Activated CD4-positive, alpha-beta T cell treated with anti-CD3 and anti-CD28 coated beads, Interleukin-2, amount 10 ng/mL, durations not matched to agents 7 days and 5 days (primary cell): ENCODE measurements around the gene ZCCHC2. TPM values are rescaled to one million over a fixed set of nuclear protein-coding genes. Genes with fewer than 3 reads are reported as not detected.
A peak's percentile ranks its signal among the peaks of the same experiment; 100 is the strongest.

Source experiments
- CTCF ChIA-PET: fragments of 350-600 bp; sonication (Branson Sonifier 250); formaldehyde crosslinking; loops from one replicate; lab custom pipeline; 2021; ENCODE audit warnings: antibody characterized with exemption; lab: Charles Lee
- POLR2A ChIA-PET: fragments of 350-600 bp; sonication (Branson Sonifier 250); formaldehyde crosslinking; loops from one replicate; lab custom pipeline; 2021; ENCODE audit warnings: antibody characterized with exemption; lab: Charles Lee
- DNase-seq: peaks from one replicate; pipeline ENCODE4 v3.0.0-alpha.2; 2020
- H3K27ac Mint-ChIP-seq: one replicate; pipeline ENCODE4 v1.8.0; 2021; ENCODE audit warnings: mild to moderate bottlenecking, moderate library complexity, mixed read lengths
- H3K27me3 Mint-ChIP-seq: one replicate; pipeline ENCODE4 v1.8.0; 2021; ENCODE audit warnings: mixed read lengths
- H3K36me3 Mint-ChIP-seq: one replicate; pipeline ENCODE4 v1.8.0; 2021; ENCODE audit warnings: low read depth, mixed read lengths
- H3K4me1 Mint-ChIP-seq: one replicate; pipeline ENCODE4 v1.8.0; 2021; ENCODE audit warnings: mixed read lengths
- H3K4me3 Mint-ChIP-seq: one replicate; pipeline ENCODE4 v1.8.0; 2021; ENCODE audit warnings: mild to moderate bottlenecking, moderate library complexity, mixed read lengths
- H3K9me3 Mint-ChIP-seq: one replicate; pipeline ENCODE4 v1.8.0; 2021; ENCODE audit warnings: mixed read lengths
- total RNA-seq, 2 experiments: library from RNA; stranded (reverse); gene quantifications; one replicate each; pipeline ENCODE4 v1.2.3, GENCODE V29; 2021

ZCCHC2 gene
- total RNA-seq = 10 to 100 TPM; 55.1 to 62.5 TPM

- peaks cover 55% of the 10 kb centered on the region for H3K36me3 Mint-ChIP-seq
- ChIA-PET POLR2A (interaction anchor here (0.6 to 1.0 kb wide), 2 partner anchors 16 to 102 kb away, joined by 3 to 7 read pairs; no protein-coding TSS in a partner anchor), CTCF (interaction anchor here (0.7 to 4.0 kb wide), 6 partner anchors 11 to 328 kb away, joined by 3 to 33 read pairs (median 4); no protein-coding TSS in a partner anchor)
- H3K27me3 Mint-ChIP-seq = no peaks in the 10 kb centered on the region
- H3K4me1 Mint-ChIP-seq = peaks cover 35% of the 10 kb centered on the region
- H3K4me3 Mint-ChIP-seq = peak within 1 kb of the TSS; percentile 98
- peak; percentile 97 for DNase-seq
- H3K9me3 Mint-ChIP-seq = peaks cover 13% of the 10 kb centered on the region
- peak within 1 kb of the TSS; percentile 98 for H3K27ac Mint-ChIP-seq
Observed at GRCh38 chr18:62522504-62523254, at the start of gene ZCCHC2. TSS of gene ZCCHC2 (plus strand) at chr18:62523025. CDS start at chr18:62523425, 400 bp downstream.

DNA sequence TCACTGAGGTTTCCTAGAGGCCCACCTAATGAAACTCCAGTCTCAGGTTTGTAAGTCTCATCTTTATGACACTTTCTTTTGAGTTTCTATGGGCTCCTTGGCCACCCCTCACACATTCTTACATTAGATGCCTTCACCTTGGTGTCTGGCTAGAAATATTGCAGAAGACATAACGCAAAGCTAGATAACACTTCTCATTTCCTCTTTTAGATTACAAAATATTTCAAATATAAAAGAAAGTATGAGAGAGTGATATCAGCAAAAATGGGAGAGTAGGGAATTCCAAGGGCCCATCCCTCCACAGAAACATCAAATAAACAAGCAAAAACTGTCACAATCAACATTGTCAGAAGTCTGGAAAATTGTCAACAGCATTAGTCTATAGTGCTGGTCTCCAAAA, 43.3 kb upstream of the ZCCHC2 start:
- H3K27ac Mint-ChIP-seq = no peak overlapping the region
- ChIA-PET POLR2A (no interaction called here), CTCF (interaction anchor here (1.3 kb wide), 1 partner anchor 24 kb away, joined by 3 read pairs; no protein-coding TSS in a partner anchor)
- no peak for DNase-seq
- H3K4me3 Mint-ChIP-seq = no peak overlapping the region
- H3K4me1 Mint-ChIP-seq = no peaks in the 10 kb centered on the region
- H3K36me3 Mint-ChIP-seq = peaks cover 11% of the 10 kb centered on the region
- H3K27me3 Mint-ChIP-seq = peaks cover 26% of the 10 kb centered on the region
- peaks cover 24% of the 10 kb centered on the region for H3K9me3 Mint-ChIP-seq

DNA sequence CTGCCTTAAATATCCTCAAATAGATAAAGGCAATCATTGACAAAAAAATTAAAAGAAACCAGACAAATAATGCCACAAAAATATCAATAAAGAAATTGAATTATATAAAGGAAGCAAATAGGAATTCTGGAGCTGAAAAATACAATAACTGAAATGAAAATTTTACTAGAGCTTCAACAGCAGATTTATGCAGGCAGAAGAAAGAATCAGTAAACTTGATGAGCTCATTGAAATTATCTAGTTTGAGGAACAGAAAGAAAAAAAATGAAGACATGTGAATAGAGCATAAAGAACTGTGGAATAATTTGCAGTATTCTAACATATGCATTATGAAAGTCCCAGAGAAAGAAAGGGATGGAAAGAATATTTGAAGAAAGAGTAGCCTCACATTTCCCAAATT, 41.9 kb upstream of the ZCCHC2 start:
- DNase-seq = no peak
- Mint-ChIP-seq H3K36me3 (peaks cover 11% of the 10 kb centered on the region), H3K27ac (peak overlapping the region; percentile 42), H3K9me3 (peaks cover 24% of the 10 kb centered on the region), H3K4me1 (no peaks in the 10 kb centered on the region), H3K27me3 (peaks cover 27% of the 10 kb centered on the region), H3K4me3 (no peak overlapping the region)
- ChIA-PET CTCF (interaction anchor here (0.6 to 1.2 kb wide), 3 partner anchors 22 to 1406 kb away, joined by 3 read pairs; no protein-coding TSS in a partner anchor), POLR2A (interaction anchor here (0.6 kb wide), 1 partner anchor 18 kb away, joined by 3 read pairs; no protein-coding TSS in a partner anchor)

DNA sequence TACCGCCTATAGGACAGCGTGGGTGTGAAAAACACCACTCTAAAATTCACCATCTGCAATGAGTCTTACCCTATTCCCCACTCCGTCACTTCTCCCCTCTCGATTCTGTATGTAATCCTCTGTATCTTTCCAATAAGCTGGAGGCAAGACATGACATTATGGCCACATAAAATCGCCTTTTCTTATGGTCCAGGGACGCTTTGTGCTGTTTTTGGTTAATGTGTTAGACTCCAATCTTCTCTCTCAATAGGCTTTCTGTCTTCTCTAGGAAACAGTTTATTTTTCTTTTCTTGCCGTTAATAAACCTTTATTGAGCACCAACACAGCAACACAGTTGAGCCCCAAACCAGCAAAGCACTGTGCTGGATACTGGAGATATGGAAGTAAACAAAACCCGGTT, 37.9 kb upstream of the ZCCHC2 start:
- Mint-ChIP-seq H3K36me3 (peaks cover 11% of the 10 kb centered on the region), H3K27me3 (peaks cover 17% of the 10 kb centered on the region), H3K27ac (no peak overlapping the region), H3K4me3 (no peak overlapping the region), H3K9me3 (peaks cover 15% of the 10 kb centered on the region), H3K4me1 (no peaks in the 10 kb centered on the region)
- ChIA-PET POLR2A (no interaction called here), CTCF (no interaction called here)
- no peak for DNase-seq

DNA sequence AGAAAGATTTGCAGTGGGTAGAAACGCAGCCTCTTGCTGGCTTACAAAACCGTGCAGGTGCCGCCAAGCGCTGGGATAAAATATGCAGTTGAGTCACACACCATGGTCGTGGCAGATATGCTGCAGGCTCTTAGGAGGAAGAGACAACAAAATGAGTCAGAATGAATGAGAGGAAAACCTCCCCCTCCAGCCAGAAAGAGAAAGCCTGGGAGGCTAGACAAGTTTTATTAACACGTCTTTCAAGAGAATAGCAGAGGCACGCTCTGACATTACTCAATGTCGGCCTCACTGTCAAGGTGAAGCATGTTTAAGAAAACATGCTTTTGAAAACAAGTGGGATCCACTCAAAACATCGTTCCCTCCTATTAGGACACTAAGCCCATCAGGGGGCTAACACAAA, 37.1 kb upstream of the ZCCHC2 start:
- H3K27me3 Mint-ChIP-seq = peaks cover 12% of the 10 kb centered on the region
- H3K4me3 Mint-ChIP-seq = no peak overlapping the region
- POLR2A ChIA-PET = no interaction called here
- H3K4me1 Mint-ChIP-seq = no peaks in the 10 kb centered on the region
- peaks cover 10% of the 10 kb centered on the region for H3K9me3 Mint-ChIP-seq
- no peak overlapping the region for H3K27ac Mint-ChIP-seq
- H3K36me3 Mint-ChIP-seq = peaks cover 4% of the 10 kb centered on the region
- DNase-seq = no peak
- CTCF ChIA-PET = no interaction called here

DNA sequence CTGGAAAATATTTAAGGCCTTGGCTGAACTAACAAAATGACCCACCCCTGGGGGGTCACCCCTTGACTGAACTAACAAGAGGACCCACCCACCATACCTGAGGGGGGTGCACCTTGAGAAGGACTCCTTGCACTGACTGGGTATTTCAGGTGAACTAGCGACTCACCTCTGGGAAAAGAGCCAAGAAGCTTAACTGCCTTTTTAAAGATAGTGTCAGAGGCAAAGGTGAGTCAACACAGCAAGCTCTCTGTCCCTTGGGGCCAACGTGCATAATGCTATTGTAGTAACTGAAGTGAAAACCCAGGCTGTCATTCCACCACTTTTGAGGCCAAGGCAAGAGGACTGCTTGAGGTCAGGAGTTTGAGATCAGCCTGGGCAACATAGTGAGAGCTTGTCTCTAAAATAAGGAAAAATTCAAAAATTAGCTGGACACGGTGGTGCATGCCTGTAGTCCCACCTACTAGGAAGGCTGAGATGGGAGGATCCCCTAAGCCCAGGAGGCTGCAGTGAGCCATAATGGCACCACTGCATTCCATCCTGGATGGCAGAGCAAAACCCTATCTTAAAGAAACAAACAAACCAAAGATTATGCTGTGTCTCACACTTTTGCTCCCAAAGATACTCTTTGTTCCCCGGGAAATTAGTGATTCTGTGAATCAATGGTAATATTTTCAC, 36.4 kb upstream of the ZCCHC2 start:
- no peaks in the 10 kb centered on the region for H3K36me3 Mint-ChIP-seq
- POLR2A ChIA-PET = no interaction called here
- no peak overlapping the region for H3K4me3 Mint-ChIP-seq
- peaks cover 8% of the 10 kb centered on the region for H3K27me3 Mint-ChIP-seq
- H3K27ac Mint-ChIP-seq = no peak overlapping the region
- CTCF ChIA-PET = no interaction called here
- H3K9me3 Mint-ChIP-seq = peaks cover 4% of the 10 kb centered on the region
- DNase-seq = no peak
- no peaks in the 10 kb centered on the region for H3K4me1 Mint-ChIP-seq

DNA sequence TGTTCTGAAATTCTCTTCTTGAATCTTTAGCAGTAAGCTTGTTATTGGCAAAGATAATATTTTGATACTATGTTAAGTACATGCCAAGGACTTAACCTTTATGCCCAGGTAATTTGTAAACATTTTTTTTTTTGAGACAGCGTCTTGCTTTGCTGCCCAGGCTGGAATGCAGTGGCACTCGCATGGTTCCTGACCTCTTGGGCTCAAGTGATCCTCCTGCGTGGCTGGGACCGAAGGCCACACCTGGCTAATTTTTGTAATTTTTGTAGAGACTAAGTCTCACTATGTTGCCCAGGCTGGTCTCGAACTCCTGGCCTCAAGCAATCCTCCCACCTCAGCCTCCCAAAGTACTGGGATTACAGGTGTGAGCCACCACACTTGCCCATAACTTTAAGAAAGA, 35.7 kb upstream of the ZCCHC2 start:
- Mint-ChIP-seq H3K36me3 (no peaks in the 10 kb centered on the region), H3K4me1 (no peaks in the 10 kb centered on the region), H3K9me3 (no peaks in the 10 kb centered on the region), H3K27me3 (peaks cover 14% of the 10 kb centered on the region), H3K27ac (no peak overlapping the region), H3K4me3 (no peak overlapping the region)
- no peak for DNase-seq
- ChIA-PET POLR2A (no interaction called here), CTCF (no interaction called here)

GRCh38 chr18:62490967-62491695, 31.7 kb upstream of the ZCCHC2 start:
- H3K4me3 Mint-ChIP-seq = no peak overlapping the region
- peaks cover 9% of the 10 kb centered on the region for H3K27me3 Mint-ChIP-seq
- DNase-seq = no peak
- no peaks in the 10 kb centered on the region for H3K9me3 Mint-ChIP-seq
- ChIA-PET CTCF (interaction anchor here (1.4 kb wide), 1 partner anchor 9 kb away, joined by 4 read pairs; no protein-coding TSS in a partner anchor), POLR2A (no interaction called here)
- H3K4me1 Mint-ChIP-seq = no peaks in the 10 kb centered on the region
- H3K36me3 Mint-ChIP-seq = no peaks in the 10 kb centered on the region
- H3K27ac Mint-ChIP-seq = no peak overlapping the region

- POLR2A ChIA-PET = no interaction called here
- CTCF ChIA-PET = interaction anchor here (0.7 kb wide), 1 partner anchor 12 kb away, joined by 4 read pairs; no protein-coding TSS in a partner anchor
- DNase-seq = no peak
- H3K4me1 Mint-ChIP-seq = no peaks in the 10 kb centered on the region
- H3K36me3 Mint-ChIP-seq = no peaks in the 10 kb centered on the region
- no peak overlapping the region for H3K27ac Mint-ChIP-seq
- H3K4me3 Mint-ChIP-seq = no peak overlapping the region
- H3K9me3 Mint-ChIP-seq = no peaks in the 10 kb centered on the region
- H3K27me3 Mint-ChIP-seq = peaks cover 9% of the 10 kb centered on the region
Observed at GRCh38 chr18:62493033-62493862, 29.6 kb upstream of the ZCCHC2 start.

GRCh38 chr18:62494764-62495163, 28.1 kb upstream of the ZCCHC2 start:
- H3K27me3 Mint-ChIP-seq = peaks cover 9% of the 10 kb centered on the region
- ChIA-PET CTCF (no interaction called here), POLR2A (no interaction called here)
- no peak for DNase-seq
- no peaks in the 10 kb centered on the region for H3K4me1 Mint-ChIP-seq
- H3K4me3 Mint-ChIP-seq = no peak overlapping the region
- H3K9me3 Mint-ChIP-seq = no peaks in the 10 kb centered on the region
- H3K27ac Mint-ChIP-seq = no peak overlapping the region
- peaks cover under 1% of the 10 kb centered on the region for H3K36me3 Mint-ChIP-seq

GRCh38 chr18:62496262-62496661, 26.6 kb upstream of the ZCCHC2 start:
- H3K27me3 Mint-ChIP-seq = peaks cover 9% of the 10 kb centered on the region
- no peaks in the 10 kb centered on the region for H3K9me3 Mint-ChIP-seq
- no peak overlapping the region for H3K4me3 Mint-ChIP-seq
- ChIA-PET CTCF (no interaction called here), POLR2A (no interaction called here)
- peaks cover 5% of the 10 kb centered on the region for H3K36me3 Mint-ChIP-seq
- no peak for DNase-seq
- no peaks in the 10 kb centered on the region for H3K4me1 Mint-ChIP-seq
- H3K27ac Mint-ChIP-seq = no peak overlapping the region
